Choroid plexus epithelial cell (primary cell): ENCODE data around the gene REN.

ENCODE experiments used
- DNase-seq: peaks from one replicate; pipeline ENCODE4 v3.0.0-alpha.2; 2010; ENCODE audit warnings: low read depth
- H3K4me3 ChIP-seq: 2 replicates; pipeline ENCODE4 v1.5.1; 2011; ENCODE audit warnings: low read depth, mild to moderate bottlenecking, control low read depth, low read length, moderate library complexity
- CTCF ChIP-seq: conservative IDR thresholded peaks from 2 replicates; pipeline ENCODE4 v1.5.1; 2011; ENCODE audit warnings: low read depth, mild to moderate bottlenecking, control low read depth, inconsistent platforms, low read length, moderate library complexity

Gene REN

GRCh38 chr1:204107892-204108291 is 58.2 kb downstream of the REN start:
- TF ChIP-seq CTCF, result no peak
- no peak overlapping the region for H3K4me3 ChIP-seq
- DNase-seq, result no peak

GRCh38 chr1:204106825-204107224 is 59.3 kb downstream of the REN start:
- H3K4me3 ChIP-seq, result no peak overlapping the region
- TF ChIP-seq CTCF, result no peak
- no peak for DNase-seq

GRCh38 chr1:204105131-204105515 is 61.0 kb downstream of the REN start:
- no peak for TF ChIP-seq CTCF
- no peak overlapping the region for H3K4me3 ChIP-seq
- no peak for DNase-seq
